Right lobe of liver (tissue), 4 donors: ENCODE data around the gene ENOX1.

Source experiments
- CTCF ChIP-seq, 4 donors: fragments of 200-600 bp in 3 of 4; fragments of 450-650 bp in 1 of 4; IDR thresholded peaks; one replicate each; pipeline versions ENCODE4 v1.5.1 to v1.8.0; 2016 to 2022; ENCODE audit warnings: antibody characterized with exemption in 4 of 4, mild to moderate bottlenecking in 2 of 4
- POLR2A ChIP-seq: fragments of 450-650 bp; IDR thresholded peaks from one replicate; pipeline ENCODE4 v1.6.1; 2017; ENCODE audit warnings: antibody characterized with exemption, mild to moderate bottlenecking
- donor health status: DM: no; HTN: no; CAD: no.
- donor health status: DM: no; HTN: no; CAD: no.
- donor health status: DM: no; HTN: yes; CAD: no.

- TF ChIP-seq CTCF (IDR thresholded peaks at IDR 0.05) = no peak
- no peak for TF ChIP-seq POLR2A
Measured at GRCh38 chr13:43764349-43764748, 22.4 kb downstream of the ENOX1 start.
